ENCODE data around the gene TBPL1.

Gene TBPL1

GRCh38 chr6:133995758-133996157 lies 42.7 kb downstream of the TBPL1 start:
- no peak for DNase-seq (ENCODE audit: low read depth, low spot score)
- CTCF ChIA-PET = interaction anchor here (1.0 to 2.1 kb wide), 4 partner anchors 22 to 72 kb away, joined by 3 to 8 read pairs (median 6); partner anchors contain the start of gene SLC2A12

GRCh38 chr6:133997267-133997666 lies 44.2 kb downstream of the TBPL1 start:
- DNase-seq (ENCODE audit: low read depth, low spot score) = no peak
- CTCF ChIA-PET = interaction anchor here (0.9 to 2.1 kb wide), 3 partner anchors 24 to 66 kb away, joined by 3 to 8 read pairs (median 4); no protein-coding TSS in a partner anchor
- POLR2A ChIA-PET = interaction anchor here (0.7 kb wide), 1 partner anchor 102 kb away, joined by 3 read pairs; no protein-coding TSS in a partner anchor
- H3K4me3 ChIP-seq (ENCODE audit: low read depth, low read length) = no peak overlapping the region
- TF ChIP-seq CTCF (IDR thresholded peaks at IDR 0.05; ENCODE audit: insufficient read depth, low read length, missing control alignments) = no peak

More at GRCh38 chr6:133995758-133996157, 42.7 kb downstream of the TBPL1 start:
- no peak for TF ChIP-seq CTCF (IDR thresholded peaks at IDR 0.05; ENCODE audit: insufficient read depth, low read length, missing control alignments)
- no peak overlapping the region for H3K4me3 ChIP-seq (ENCODE audit: low read depth, low read length)
- POLR2A ChIA-PET = no interaction called here

GRCh38 chr6:133999305-133999704 lies 46.3 kb downstream of the TBPL1 start:
- TF ChIP-seq CTCF (IDR thresholded peaks at IDR 0.05; ENCODE audit: insufficient read depth, low read length, missing control alignments) = no peak
- no peak for DNase-seq (ENCODE audit: low read depth, low spot score)
- ChIA-PET CTCF (interaction anchor here (0.7 to 2.9 kb wide), 6 partner anchors 11 to 97 kb away, joined by 3 to 14 read pairs (median 4); no protein-coding TSS in a partner anchor), POLR2A (no interaction called here)
- no peak overlapping the region for H3K4me3 ChIP-seq (ENCODE audit: low read depth, low read length)

- no peak overlapping the region for H3K4me3 ChIP-seq (ENCODE audit: low read depth, low read length)
- POLR2A ChIA-PET = no interaction called here
- CTCF ChIA-PET = interaction anchor here (0.9 to 2.9 kb wide), 4 partner anchors 9 to 63 kb away, joined by 3 to 14 read pairs (median 6); no protein-coding TSS in a partner anchor
- TF ChIP-seq CTCF (IDR thresholded peaks at IDR 0.05; ENCODE audit: insufficient read depth, low read length, missing control alignments) = no peak
- no peak for DNase-seq (ENCODE audit: low read depth, low spot score)
These were observed 47.4 kb downstream of the TBPL1 start for GRCh38 chr6:134000443-134000842.

GRCh38 chr6:134002821-134003220 lies 49.8 kb downstream of the TBPL1 start:
- no peak overlapping the region for H3K4me3 ChIP-seq (ENCODE audit: low read depth, low read length)
- no peak for DNase-seq (ENCODE audit: low read depth, low spot score)
- CTCF ChIA-PET = interaction anchor here (1.0 to 2.0 kb wide), 6 partner anchors 13 to 108 kb away, joined by 3 to 13 read pairs (median 3); no protein-coding TSS in a partner anchor
- no peak for TF ChIP-seq CTCF (IDR thresholded peaks at IDR 0.05; ENCODE audit: insufficient read depth, low read length, missing control alignments)
- POLR2A ChIA-PET = interaction anchor here (0.8 to 1.0 kb wide), 2 partner anchors 11 to 20 kb away, joined by 3 to 4 read pairs; no protein-coding TSS in a partner anchor

GRCh38 chr6:134003542-134003951 lies 50.5 kb downstream of the TBPL1 start:
- ChIA-PET POLR2A (interaction anchor here (0.8 to 1.0 kb wide), 2 partner anchors 12 to 20 kb away, joined by 3 to 4 read pairs; no protein-coding TSS in a partner anchor), CTCF (interaction anchor here (1.1 to 2.2 kb wide), 7 partner anchors 26 to 120 kb away, joined by 3 to 13 read pairs (median 4); no protein-coding TSS in a partner anchor)
- H3K4me3 ChIP-seq (ENCODE audit: low read depth, low read length) = no peak overlapping the region
- no peak for TF ChIP-seq CTCF (IDR thresholded peaks at IDR 0.05; ENCODE audit: insufficient read depth, low read length, missing control alignments)
- no peak for DNase-seq (ENCODE audit: low read depth, low spot score)
